Breast epithelium (tissue), 4 donors: ENCODE results near the gene LIN28A. TPM values are rescaled to one million over a fixed set of nuclear protein-coding genes. Genes with fewer than 3 reads are reported as not detected.

Source experiments
- DNase-seq, 2 donors: peaks; one replicate each; pipeline ENCODE4 v3.0.0-alpha.2; 2019; ENCODE audit warnings: low spot score in 2 of 2
- H3K27ac ChIP-seq, 2 donors: fragments of 200-600 bp; sonication (generic) in 1 of 2; one replicate each; pipeline ENCODE4 v1.5.1; 2016 to 2019; ENCODE audit warnings: mild to moderate bottlenecking in 1 of 2
- H3K27me3 ChIP-seq, 2 donors: fragments of 200-600 bp; sonication (generic) in 1 of 2; one replicate each; pipeline versions ENCODE4 v1.5.1 to v1.6.0; 2017 to 2019; ENCODE audit warnings: control low read depth in 1 of 2, mild to moderate bottlenecking in 1 of 2
- H3K36me3 ChIP-seq: fragments of 200-600 bp; one replicate; pipeline ENCODE4 v1.5.1; 2019
- H3K4me1 ChIP-seq, 2 donors: fragments of 200-600 bp; sonication (generic); one replicate each; pipeline ENCODE4 v1.5.1; 2016 to 2019; ENCODE audit warnings: control low read depth in 1 of 2
- H3K4me3 ChIP-seq, 3 donors: fragments of 200-600 bp; sonication (generic); 1 replicate in 2 of 3; 2 replicates in 1 of 3; pipeline ENCODE4 v1.5.1; 2016 to 2019; ENCODE audit warnings: mild to moderate bottlenecking in 3 of 3, moderate library complexity in 2 of 3
- H3K9me3 ChIP-seq, 2 donors: fragments of 200-600 bp; sonication (generic) in 1 of 2; one replicate each; pipeline ENCODE4 v1.5.1; 2016 to 2019; ENCODE audit warnings: control low read depth in 1 of 2
- CTCF ChIP-seq, 3 donors: fragments of 450-650 bp; IDR thresholded peaks; one replicate each; pipeline ENCODE4 v1.5.1; 2016 to 2017; ENCODE audit warnings: antibody characterized with exemption in 3 of 3, mild to moderate bottlenecking in 3 of 3, moderate library complexity in 3 of 3
- POLR2A ChIP-seq: fragments of 450-650 bp; IDR thresholded peaks from one replicate; pipeline ENCODE4 v1.6.1; 2016; ENCODE audit warnings: antibody characterized with exemption, mild to moderate bottlenecking, moderate library complexity
- POLR2AphosphoS5 ChIP-seq, 3 donors: sonication (generic); formaldehyde crosslinking; IDR thresholded peaks; one replicate each; pipeline ENCODE4 v1.6.1; 2017; ENCODE audit warnings: antibody characterized with exemption in 3 of 3
- intact Hi-C: fragments of 100-400 bp; cut with DNase I; formaldehyde crosslinking; loops from one replicate; pipeline ENCODE4 v1.15.1; 2023; ENCODE audit warnings: low total_unique reads
- total RNA-seq, 3 donors: library from RNA; depleted of rRNA; stranded (reverse); fragments of >200 nt; gene quantifications; one replicate each; pipeline ENCODE4 v1.1.0, GENCODE V29; 2016

Gene LIN28A
- total RNA-seq, 3 donors from 2014 or later = not detected

- Histone ChIP-seq H3K36me3 (no peaks in the 10 kb centered on the region), H3K9me3 (no peaks in the 10 kb centered on the region), H3K27me3 (no peaks in the 10 kb centered on the region), H3K4me1 (no peaks in the 10 kb centered on the region), H3K27ac (no peak overlapping the region), H3K4me3 (no peak overlapping the region)
- DNase-seq = no peak
- TF ChIP-seq POLR2AphosphoS5 (IDR thresholded peaks at IDR 0.05) (no peak), POLR2A (no peak), CTCF (IDR thresholded peaks at IDR 0.05) (no peak)
- intact Hi-C loops = no loop called here
These were observed 40.3 kb downstream of the LIN28A start for GRCh38 chr1:26450908-26451307.

GRCh38 chr1:26452459-26453183, 42.0 kb downstream of the LIN28A start:
- H3K27ac ChIP-seq = no peak overlapping the region
- intact Hi-C loops = no loop called here
- H3K36me3 ChIP-seq = no peaks in the 10 kb centered on the region

GRCh38 chr1:26459148-26459547, 48.5 kb downstream of the LIN28A start:
- H3K4me1 ChIP-seq = no peaks in the 10 kb centered on the region
- intact Hi-C loops = no loop called here
- H3K27me3 ChIP-seq = no peaks in the 10 kb centered on the region
- no peak overlapping the region for H3K4me3 ChIP-seq
- H3K27ac ChIP-seq = no peak overlapping the region
- no peaks in the 10 kb centered on the region for H3K36me3 ChIP-seq
- H3K9me3 ChIP-seq = no peaks in the 10 kb centered on the region
- no peak for DNase-seq
- TF ChIP-seq POLR2A (no peak), POLR2AphosphoS5 (IDR thresholded peaks at IDR 0.05) (no peak), CTCF (IDR thresholded peaks at IDR 0.05) (no peak)

More at GRCh38 chr1:26452459-26453183, 42.0 kb downstream of the LIN28A start:
- TF ChIP-seq POLR2AphosphoS5 (IDR thresholded peaks at IDR 0.05) = no peak
- no peak for TF ChIP-seq CTCF (IDR thresholded peaks at IDR 0.05)
- no peak for TF ChIP-seq POLR2A
- Histone ChIP-seq H3K4me1 (no peaks in the 10 kb centered on the region), H3K27me3 (no peaks in the 10 kb centered on the region), H3K9me3 (no peaks in the 10 kb centered on the region), H3K4me3 (no peak overlapping the region)
- no peak for DNase-seq

GRCh38 chr1:26459573-26460031, 49.0 kb downstream of the LIN28A start:
- Histone ChIP-seq H3K27ac (no peak overlapping the region), H3K27me3 (no peaks in the 10 kb centered on the region), H3K4me3 (no peak overlapping the region), H3K4me1 (no peaks in the 10 kb centered on the region), H3K36me3 (no peaks in the 10 kb centered on the region), H3K9me3 (no peaks in the 10 kb centered on the region)
- DNase-seq = no peak
- intact Hi-C loops = no loop called here
- TF ChIP-seq CTCF (IDR thresholded peaks at IDR 0.05) (no peak), POLR2A (no peak), POLR2AphosphoS5 (IDR thresholded peaks at IDR 0.05) (no peak)

GRCh38 chr1:26468911-26469310, 58.3 kb downstream of the LIN28A start:
- no peak for TF ChIP-seq CTCF (IDR thresholded peaks at IDR 0.05)
- no peak for TF ChIP-seq POLR2A
- Histone ChIP-seq H3K4me3 (no peak overlapping the region), H3K27me3 (no peaks in the 10 kb centered on the region), H3K4me1 (peaks cover 3 to 9% of the 10 kb centered on the region in 2 donors), H3K9me3 (no peaks in the 10 kb centered on the region), H3K27ac (peak overlapping the region in 1 of 2 donors; percentile 13), H3K36me3 (no peaks in the 10 kb centered on the region)
- no peak for DNase-seq
- intact Hi-C loops = no loop called here
